GM04503 (cell line): ENCODE measurements around the gene NCAPD3.
A peak's percentile ranks its signal among the peaks of the same experiment; 100 is the strongest.
"Not testable (repeated sequence)": the region's sequence is repeated elsewhere in the genome, so short reads cannot be mapped to it uniquely, and the experiment has no call there.

Source experiments
- DNase-seq: peaks from one replicate; pipeline ENCODE4 v3.0.0-alpha.2; 2012; ENCODE audit warnings: low read depth

Gene NCAPD3

GRCh38 chr11:134224710-134225664 is 1.2 kb upstream of the NCAPD3 start:
- no peak for DNase-seq

- DNase-seq: no peak
These were observed 646 bp downstream of the NCAPD3 start for GRCh38 chr11:134223121-134223520.

- DNase-seq: no peak
These were observed 7.0 kb downstream of the NCAPD3 start for GRCh38 chr11:134216816-134217215.

- DNase-seq: no peak
These were observed 7.9 kb downstream of the NCAPD3 start for GRCh38 chr11:134215836-134216235.

GRCh38 chr11:134207538-134208239 is 16.1 kb downstream of the NCAPD3 start:
- no peak for DNase-seq

GRCh38 chr11:134206185-134206584 is 17.6 kb downstream of the NCAPD3 start:
- DNase-seq: no peak

GRCh38 chr11:134205729-134206128 is 18.0 kb downstream of the NCAPD3 start:
- no peak for DNase-seq

- no peak for DNase-seq
These were observed 21.1 kb downstream of the NCAPD3 start for GRCh38 chr11:134202661-134203060.

- DNase-seq: no peak
These were observed 23.1 kb downstream of the NCAPD3 start for GRCh38 chr11:134200688-134201087.

GRCh38 chr11:134199531-134199930 is 24.2 kb downstream of the NCAPD3 start:
- DNase-seq: no peak

- no peak for DNase-seq
These were observed 27.0 kb downstream of the NCAPD3 start for GRCh38 chr11:134196756-134197155.

- not testable (repeated sequence) for DNase-seq
These were observed 35.7 kb downstream of the NCAPD3 start for GRCh38 chr11:134188092-134188491.

GRCh38 chr11:134181707-134182106 is 42.1 kb downstream of the NCAPD3 start:
- peak; percentile 16 for DNase-seq

- no peak for DNase-seq
These were observed 45.6 kb downstream of the NCAPD3 start for GRCh38 chr11:134178032-134178674.

GRCh38 chr11:134176284-134176683 is 47.5 kb downstream of the NCAPD3 start:
- no peak for DNase-seq

GRCh38 chr11:134173296-134173695 is 50.5 kb downstream of the NCAPD3 start:
- DNase-seq: no peak

GRCh38 chr11:134171951-134172350 is 51.8 kb downstream of the NCAPD3 start:
- DNase-seq: no peak

GRCh38 chr11:134170919-134171281 is 52.9 kb downstream of the NCAPD3 start:
- peak; percentile 24 for DNase-seq

- peak; percentile 8 for DNase-seq
These were observed 53.4 kb downstream of the NCAPD3 start for GRCh38 chr11:134170177-134170918.

- DNase-seq: no peak
These were observed 59.0 kb downstream of the NCAPD3 start for GRCh38 chr11:134164490-134165370.

- no peak for DNase-seq
These were observed 64.1 kb downstream of the NCAPD3 start for GRCh38 chr11:134159652-134160051.
